HepG2 (cell line): ENCODE measurements around the gene KIF2C. TPM values are rescaled to one million over a fixed set of nuclear protein-coding genes. Genes with fewer than 3 reads are reported as not detected.

Experiments
- CHD2 ChIP-seq: IDR thresholded peaks from 2 replicates; pipeline ENCODE4 v1.6.1; 2011; ENCODE audit warnings: low read depth, low read length, improper control_type of control experiment
- ETS1 ChIP-seq: sonication (generic); formaldehyde crosslinking; IDR thresholded peaks from 2 replicates; pipeline ENCODE4 v1.4.0; 2020; ENCODE audit warnings: missing genetic modification reagents
- HNF4G ChIP-seq, 2 experiments: sonication (generic) in 1 of 2; formaldehyde crosslinking in 1 of 2; IDR thresholded peaks; 2 replicates each; pipeline versions ENCODE4 v1.4.0 to v1.6.1; 2011 to 2020; ENCODE audit warnings: borderline replicate concordance in 2 of 2, low read depth in 2 of 2, mild to moderate bottlenecking in 2 of 2, low read length in 1 of 2, missing genetic modification reagents in 1 of 2, moderate library complexity in 1 of 2
- POLR2AphosphoS2 ChIP-seq: IDR thresholded peaks from 2 replicates; pipeline ENCODE4 v1.6.1; 2011; ENCODE audit warnings: low read depth, low read length, improper control_type of control experiment
- SAP130 ChIP-seq: IDR thresholded peaks from 2 replicates; pipeline ENCODE4 v1.6.1; 2016; ENCODE audit warnings: low read depth
- SNAPC5 ChIP-seq: sonication (generic); formaldehyde crosslinking; IDR thresholded peaks from 2 replicates; pipeline ENCODE4 v1.8.1; 2023; ENCODE audit warnings: mild to moderate bottlenecking, missing genetic modification reagents, borderline replicate concordance
- THYN1 ChIP-seq: sonication (generic); formaldehyde crosslinking; IDR thresholded peaks from 2 replicates; pipeline ENCODE4 v1.8.1; 2023; ENCODE audit warnings: low read depth, mild to moderate bottlenecking, moderate library complexity, missing genetic modification reagents, borderline replicate concordance
- ZKSCAN1 ChIP-seq: fragments of 150-350 bp; IDR thresholded peaks from 2 replicates; pipeline ENCODE4 v1.6.1; 2014; ENCODE audit warnings: low read length
- ZNF143 ChIP-seq: sonication (generic); formaldehyde crosslinking; IDR thresholded peaks from 2 replicates; pipeline ENCODE4 v1.4.0; 2020; ENCODE audit warnings: missing genetic modification reagents
- ZNF263 ChIP-seq: sonication (generic); formaldehyde crosslinking; IDR thresholded peaks from 2 replicates; pipeline ENCODE4 v1.4.0; 2020; ENCODE audit warnings: missing genetic modification reagents
- ZNF512 ChIP-seq: sonication (generic); formaldehyde crosslinking; IDR thresholded peaks from 2 replicates; pipeline ENCODE4 v1.4.0; 2020; ENCODE audit warnings: mild to moderate bottlenecking, missing genetic modification reagents
- ZNF629 ChIP-seq: sonication (generic); formaldehyde crosslinking; conservative IDR thresholded peaks from 2 replicates; pipeline ENCODE4 v1.5.0; 2020; ENCODE audit warnings: missing genetic modification reagents
- ZNF674 ChIP-seq: sonication (generic); formaldehyde crosslinking; IDR thresholded peaks from 2 replicates; pipeline ENCODE4 v1.5.0; 2020; ENCODE audit warnings: low read depth, mild to moderate bottlenecking, missing genetic modification reagents
- polyA plus RNA-seq, 8 experiments: library from polyadenylated mRNA; depleted of rRNA in 3 of 8; stranded (reverse) in 7 of 8; unstranded in 1 of 8; fragments of >200 nt; fragmentation: Illumina TruSeq in 4 of 8; extraction: Trizol in 4 of 8; gene quantifications; 2 replicates each; pipeline versions ENCODE4 v1.2.1 to v1.2.3, GENCODE V29; 2011 to 2016; ENCODE audit warnings: low read depth in 4 of 8, missing spikeins in 1 of 8, mixed read lengths in 1 of 8; ENCODE audit not compliant: insufficient read depth in 1 of 8
- total RNA-seq, 5 experiments: library from RNA; depleted of rRNA; stranded (reverse); fragments of >200 nt; fragmentation: Illumina TruSeq; extraction: Trizol; gene quantifications; 2 replicates each; pipeline ENCODE4 v1.2.3, GENCODE V29; 2016; ENCODE audit warnings: low read depth in 1 of 5
- TF ChIP-seq, protein P1 (sequence below): sonication (generic); formaldehyde crosslinking; IDR thresholded peaks from 2 replicates; pipeline ENCODE4 v1.8.0; 2022; ENCODE audit warnings: mild to moderate bottlenecking, missing genetic modification reagents
- TF ChIP-seq, protein P2 (sequence below): sonication (generic); formaldehyde crosslinking; IDR thresholded peaks from 2 replicates; pipeline ENCODE4 v1.5.0; 2020; ENCODE audit warnings: missing genetic modification reagents
- TF ChIP-seq, protein P3 (sequence below), 2 experiments: fragments of 450-650 bp in 1 of 2; sonication (generic) in 1 of 2; formaldehyde crosslinking; IDR thresholded peaks; 2 replicates each; pipeline versions ENCODE4 v1.5.0 to v1.8.0; 2020 to 2022; ENCODE audit warnings: mild to moderate bottlenecking in 1 of 2, missing genetic modification reagents in 1 of 2
- TF ChIP-seq, protein P4 (sequence below): IDR thresholded peaks from 2 replicates; pipeline ENCODE4 v1.6.1; 2016
- TF ChIP-seq, protein P5 (sequence below): sonication (generic); formaldehyde crosslinking; IDR thresholded peaks from 2 replicates; pipeline ENCODE4 v1.5.0; 2020; ENCODE audit warnings: mild to moderate bottlenecking, missing genetic modification reagents

The KIF2C gene
- total and polyA plus RNA-seq, 2 of the 13 experiments (the other 11 are each of a cell fraction or from before 2014, with no cell fraction given), result 29.7 to 53.7 TPM

GRCh38 chr1:44730741-44731512 lies 8.7 kb upstream of the KIF2C start, which contains the start of gene RNU5D-1 (continued):
- TF ChIP-seq, protein P1, sequence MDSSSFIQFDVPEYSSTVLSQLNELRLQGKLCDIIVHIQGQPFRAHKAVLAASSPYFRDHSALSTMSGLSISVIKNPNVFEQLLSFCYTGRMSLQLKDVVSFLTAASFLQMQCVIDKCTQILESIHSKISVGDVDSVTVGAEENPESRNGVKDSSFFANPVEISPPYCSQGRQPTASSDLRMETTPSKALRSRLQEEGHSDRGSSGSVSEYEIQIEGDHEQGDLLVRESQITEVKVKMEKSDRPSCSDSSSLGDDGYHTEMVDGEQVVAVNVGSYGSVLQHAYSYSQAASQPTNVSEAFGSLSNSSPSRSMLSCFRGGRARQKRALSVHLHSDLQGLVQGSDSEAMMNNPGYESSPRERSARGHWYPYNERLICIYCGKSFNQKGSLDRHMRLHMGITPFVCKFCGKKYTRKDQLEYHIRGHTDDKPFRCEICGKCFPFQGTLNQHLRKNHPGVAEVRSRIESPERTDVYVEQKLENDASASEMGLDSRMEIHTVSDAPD, result no peak
- TF ChIP-seq POLR2AphosphoS2, result peak; percentile 94
- TF ChIP-seq, protein P2, sequence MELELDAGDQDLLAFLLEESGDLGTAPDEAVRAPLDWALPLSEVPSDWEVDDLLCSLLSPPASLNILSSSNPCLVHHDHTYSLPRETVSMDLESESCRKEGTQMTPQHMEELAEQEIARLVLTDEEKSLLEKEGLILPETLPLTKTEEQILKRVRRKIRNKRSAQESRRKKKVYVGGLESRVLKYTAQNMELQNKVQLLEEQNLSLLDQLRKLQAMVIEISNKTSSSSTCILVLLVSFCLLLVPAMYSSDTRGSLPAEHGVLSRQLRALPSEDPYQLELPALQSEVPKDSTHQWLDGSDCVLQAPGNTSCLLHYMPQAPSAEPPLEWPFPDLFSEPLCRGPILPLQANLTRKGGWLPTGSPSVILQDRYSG (CRISPR knock-in tag), result no peak
- TF ChIP-seq, protein P3, sequence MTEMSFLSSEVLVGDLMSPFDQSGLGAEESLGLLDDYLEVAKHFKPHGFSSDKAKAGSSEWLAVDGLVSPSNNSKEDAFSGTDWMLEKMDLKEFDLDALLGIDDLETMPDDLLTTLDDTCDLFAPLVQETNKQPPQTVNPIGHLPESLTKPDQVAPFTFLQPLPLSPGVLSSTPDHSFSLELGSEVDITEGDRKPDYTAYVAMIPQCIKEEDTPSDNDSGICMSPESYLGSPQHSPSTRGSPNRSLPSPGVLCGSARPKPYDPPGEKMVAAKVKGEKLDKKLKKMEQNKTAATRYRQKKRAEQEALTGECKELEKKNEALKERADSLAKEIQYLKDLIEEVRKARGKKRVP (CRISPR knock-in tag; IDR thresholded peaks at IDR 0.05), result peak; percentile 74 to 95
- no peak for TF ChIP-seq ZNF512 (CRISPR knock-in tag)
- TF ChIP-seq SNAPC5 (CRISPR knock-in tag), result peak; percentile 100
- TF ChIP-seq, protein P4, sequence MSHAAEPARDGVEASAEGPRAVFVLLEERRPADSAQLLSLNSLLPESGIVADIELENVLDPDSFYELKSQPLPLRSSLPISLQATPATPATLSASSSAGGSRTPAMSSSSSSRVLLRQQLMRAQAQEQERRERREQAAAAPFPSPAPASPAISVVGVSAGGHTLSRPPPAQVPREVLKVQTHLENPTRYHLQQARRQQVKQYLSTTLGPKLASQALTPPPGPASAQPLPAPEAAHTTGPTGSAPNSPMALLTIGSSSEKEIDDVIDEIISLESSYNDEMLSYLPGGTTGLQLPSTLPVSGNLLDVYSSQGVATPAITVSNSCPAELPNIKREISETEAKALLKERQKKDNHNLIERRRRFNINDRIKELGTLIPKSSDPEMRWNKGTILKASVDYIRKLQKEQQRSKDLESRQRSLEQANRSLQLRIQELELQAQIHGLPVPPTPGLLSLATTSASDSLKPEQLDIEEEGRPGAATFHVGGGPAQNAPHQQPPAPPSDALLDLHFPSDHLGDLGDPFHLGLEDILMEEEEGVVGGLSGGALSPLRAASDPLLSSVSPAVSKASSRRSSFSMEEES (CRISPR knock-in tag), result 0 out of 2 replicates have a peak, but pooled peaks have one; percentile 12
- TF ChIP-seq ZNF263 (CRISPR knock-in tag), result no peak; the same call in 1 of the 2 replicates
- no peak; the same call in 1 of the 2 replicates for TF ChIP-seq SAP130 (CRISPR knock-in tag)
- no peak for TF ChIP-seq THYN1
- no peak for TF ChIP-seq ZNF674 (CRISPR knock-in tag)
- no peak for TF ChIP-seq CHD2
- TF ChIP-seq, protein P5, sequence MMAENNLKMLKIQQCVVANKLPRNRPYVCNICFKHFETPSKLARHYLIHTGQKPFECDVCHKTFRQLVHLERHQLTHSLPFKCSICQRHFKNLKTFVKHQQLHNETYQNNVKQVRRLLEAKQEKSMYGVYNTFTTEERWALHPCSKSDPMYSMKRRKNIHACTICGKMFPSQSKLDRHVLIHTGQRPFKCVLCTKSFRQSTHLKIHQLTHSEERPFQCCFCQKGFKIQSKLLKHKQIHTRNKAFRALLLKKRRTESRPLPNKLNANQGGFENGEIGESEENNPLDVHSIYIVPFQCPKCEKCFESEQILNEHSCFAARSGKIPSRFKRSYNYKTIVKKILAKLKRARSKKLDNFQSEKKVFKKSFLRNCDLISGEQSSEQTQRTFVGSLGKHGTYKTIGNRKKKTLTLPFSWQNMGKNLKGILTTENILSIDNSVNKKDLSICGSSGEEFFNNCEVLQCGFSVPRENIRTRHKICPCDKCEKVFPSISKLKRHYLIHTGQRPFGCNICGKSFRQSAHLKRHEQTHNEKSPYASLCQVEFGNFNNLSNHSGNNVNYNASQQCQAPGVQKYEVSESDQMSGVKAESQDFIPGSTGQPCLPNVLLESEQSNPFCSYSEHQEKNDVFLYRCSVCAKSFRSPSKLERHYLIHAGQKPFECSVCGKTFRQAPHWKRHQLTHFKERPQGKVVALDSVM (CRISPR knock-in tag), result no peak
- TF ChIP-seq ZNF143 (CRISPR knock-in tag), result peak; percentile 91
- peak; percentile 9; the same call in 1 of the 2 replicates for TF ChIP-seq ZKSCAN1
- TF ChIP-seq HNF4G (IDR thresholded peaks at IDR 0.05; ENCODE audit: borderline replicate concordance, low read depth, low read length), result 0 out of 2 replicates have a peak, but pooled peaks have one; percentile 25
- no peak for TF ChIP-seq HNF4G (CRISPR knock-in tag; IDR thresholded peaks at IDR 0.05; ENCODE audit: borderline replicate concordance, low read depth)
- no peak for TF ChIP-seq ETS1
- no peak for TF ChIP-seq ZNF629
